Fibroblast of lung (primary cell): ENCODE data around the gene DENND4A.

ENCODE experiments used
- EZH2 ChIP-seq: IDR thresholded peaks from 2 replicates; pipeline ENCODE4 v1.5.1; 2012; ENCODE audit warnings: low read length, control low read depth, mild to moderate bottlenecking; ENCODE audit errors: missing control alignments
- TF ChIP-seq, protein P1 (sequence below), 2 donors: IDR thresholded peaks in 1 of 2; conservative IDR thresholded peaks in 1 of 2; 1 replicate in 1 of 2; 2 replicates in 1 of 2; pipeline ENCODE4 v1.5.1; 2011 to 2012; ENCODE audit warnings: low read length in 2 of 2, control low read depth in 1 of 2, inconsistent platforms in 1 of 2, low read depth in 1 of 2, mild to moderate bottlenecking in 1 of 2

DNA sequence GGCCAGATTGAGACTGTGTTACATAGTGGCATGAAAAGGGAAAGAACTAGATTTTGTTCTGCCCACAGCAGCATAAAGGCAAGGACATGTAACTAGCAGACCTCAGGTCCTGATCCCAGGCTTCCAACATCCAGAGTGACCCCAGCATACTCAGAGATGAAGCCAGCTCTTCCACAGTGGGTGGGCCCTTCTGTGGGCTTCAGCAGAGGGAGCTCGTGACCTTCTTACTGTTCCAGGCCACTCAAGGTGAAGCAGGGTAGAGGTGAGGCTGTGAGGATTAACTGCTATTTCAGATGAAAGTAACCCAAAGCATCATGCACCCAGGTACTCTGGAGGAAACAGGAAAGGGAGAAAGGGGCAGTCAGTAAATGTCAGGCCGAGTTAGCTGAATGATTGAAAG lies 171.3 kb downstream of the DENND4A start:
- TF ChIP-seq, protein P1, sequence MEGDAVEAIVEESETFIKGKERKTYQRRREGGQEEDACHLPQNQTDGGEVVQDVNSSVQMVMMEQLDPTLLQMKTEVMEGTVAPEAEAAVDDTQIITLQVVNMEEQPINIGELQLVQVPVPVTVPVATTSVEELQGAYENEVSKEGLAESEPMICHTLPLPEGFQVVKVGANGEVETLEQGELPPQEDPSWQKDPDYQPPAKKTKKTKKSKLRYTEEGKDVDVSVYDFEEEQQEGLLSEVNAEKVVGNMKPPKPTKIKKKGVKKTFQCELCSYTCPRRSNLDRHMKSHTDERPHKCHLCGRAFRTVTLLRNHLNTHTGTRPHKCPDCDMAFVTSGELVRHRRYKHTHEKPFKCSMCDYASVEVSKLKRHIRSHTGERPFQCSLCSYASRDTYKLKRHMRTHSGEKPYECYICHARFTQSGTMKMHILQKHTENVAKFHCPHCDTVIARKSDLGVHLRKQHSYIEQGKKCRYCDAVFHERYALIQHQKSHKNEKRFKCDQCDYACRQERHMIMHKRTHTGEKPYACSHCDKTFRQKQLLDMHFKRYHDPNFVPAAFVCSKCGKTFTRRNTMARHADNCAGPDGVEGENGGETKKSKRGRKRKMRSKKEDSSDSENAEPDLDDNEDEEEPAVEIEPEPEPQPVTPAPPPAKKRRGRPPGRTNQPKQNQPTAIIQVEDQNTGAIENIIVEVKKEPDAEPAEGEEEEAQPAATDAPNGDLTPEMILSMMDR (conservative IDR thresholded peaks at IDR 0.05 in 1 of 2, IDR thresholded peaks at IDR 0.05 in 1 of 2; ENCODE audit: low read depth in 1 of 2, low read length in 2 of 2) = no peak
- no peak for TF ChIP-seq EZH2
